CD4-positive, alpha-beta T cell treated with Interferon gamma for 1 hour (primary cell): ENCODE data around the gene FANCE.

Source experiments
- DNase-seq: peaks from one replicate; pipeline ENCODE4 v3.0.0-alpha.2; 2020

The FANCE gene

DNA sequence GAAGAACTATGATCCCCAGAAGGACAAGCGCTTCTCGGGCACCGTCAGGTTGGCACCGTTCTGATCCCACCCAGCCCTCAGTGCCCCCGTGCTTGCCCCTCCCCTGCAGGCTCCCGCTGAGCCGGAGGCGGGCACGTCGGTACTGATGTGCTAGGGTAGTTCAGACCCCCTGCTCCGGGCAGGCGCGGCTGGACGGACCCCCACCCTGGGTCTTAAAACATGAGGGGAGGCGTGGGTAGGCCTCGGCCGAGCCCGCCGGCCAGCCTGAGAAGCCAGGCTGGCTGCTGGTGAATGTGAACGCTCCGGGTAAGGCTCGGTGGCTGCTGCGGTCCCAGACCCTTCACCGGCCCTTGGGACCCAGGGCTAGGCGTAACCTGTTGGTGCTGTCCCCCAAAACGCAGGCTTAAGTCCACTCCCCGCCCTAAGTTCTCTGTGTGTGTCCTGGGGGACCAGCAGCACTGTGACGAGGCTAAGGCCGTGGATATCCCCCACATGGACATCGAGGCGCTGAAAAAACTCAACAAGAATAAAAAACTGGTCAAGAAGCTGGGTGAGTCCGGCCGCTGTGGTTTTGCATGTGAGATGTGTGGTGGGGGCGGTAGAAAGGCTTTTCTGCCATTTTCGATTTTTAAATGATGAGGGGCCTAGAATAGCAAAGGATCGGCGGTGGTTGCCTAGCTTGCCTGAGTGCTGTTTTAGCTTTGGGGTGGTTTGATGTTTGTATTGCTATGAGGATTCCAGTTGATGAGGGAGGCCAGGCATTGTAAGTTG is 17.0 kb downstream of the FANCE start:
- no peak for DNase-seq

DNA sequence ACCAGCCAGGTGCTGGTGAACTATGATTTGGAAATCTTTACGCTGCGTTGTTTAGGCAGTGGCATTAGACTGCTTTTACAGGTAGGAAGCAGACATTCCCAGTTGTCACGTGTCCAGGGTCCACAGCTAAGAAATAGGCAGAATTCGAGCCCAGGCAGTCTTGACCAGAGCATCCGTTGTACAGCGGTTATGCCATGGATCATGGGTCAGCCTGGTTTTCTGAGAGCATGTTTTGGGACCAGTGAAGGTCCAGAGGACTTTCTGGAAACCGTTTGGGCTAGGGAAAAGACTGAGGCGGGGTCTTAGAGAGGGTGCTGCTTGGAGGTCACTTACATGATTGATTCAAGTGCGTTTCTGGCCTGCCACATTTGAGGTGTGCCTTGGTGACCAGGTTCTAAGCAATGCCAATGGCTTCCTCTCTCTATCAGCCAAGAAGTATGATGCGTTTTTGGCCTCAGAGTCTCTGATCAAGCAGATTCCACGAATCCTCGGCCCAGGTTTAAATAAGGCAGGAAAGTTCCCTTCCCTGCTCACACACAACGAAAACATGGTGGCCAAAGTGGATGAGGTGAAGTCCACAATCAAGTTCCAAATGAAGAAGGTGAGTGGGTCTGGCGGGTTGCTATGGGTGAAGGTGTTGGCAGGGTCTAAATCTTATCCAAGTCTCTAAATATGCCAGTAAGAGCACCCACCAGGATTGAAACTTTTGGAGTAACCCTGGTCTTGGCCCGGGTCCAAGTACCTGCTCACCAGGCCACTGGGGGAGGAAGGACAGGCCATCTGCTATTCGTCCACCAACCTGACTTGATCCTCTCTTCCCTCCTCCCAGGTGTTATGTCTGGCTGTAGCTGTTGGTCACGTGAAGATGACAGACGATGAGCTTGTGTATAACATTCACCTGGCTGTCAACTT is 17.9 kb downstream of the FANCE start:
- no peak for DNase-seq

DNA sequence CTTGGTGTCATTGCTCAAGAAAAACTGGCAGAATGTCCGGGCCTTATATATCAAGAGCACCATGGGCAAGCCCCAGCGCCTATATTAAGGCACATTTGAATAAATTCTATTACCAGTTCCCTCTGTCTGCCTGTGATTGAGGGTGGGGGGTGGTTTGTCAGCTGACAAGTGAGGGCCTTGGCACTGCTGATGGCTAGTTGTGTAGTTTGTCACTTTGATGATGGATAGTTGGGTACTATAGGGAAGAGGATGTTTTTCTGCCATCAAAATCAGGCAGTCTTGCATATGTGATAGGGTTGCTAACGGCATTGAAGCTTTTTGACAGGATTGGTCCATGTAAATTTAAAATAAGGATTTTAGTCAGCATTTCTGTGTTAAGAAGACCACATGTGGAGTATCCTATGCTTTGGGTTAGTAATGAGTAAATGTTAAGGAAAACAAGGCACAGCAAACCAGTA is 18.6 kb downstream of the FANCE start:
- no peak for DNase-seq

DNA sequence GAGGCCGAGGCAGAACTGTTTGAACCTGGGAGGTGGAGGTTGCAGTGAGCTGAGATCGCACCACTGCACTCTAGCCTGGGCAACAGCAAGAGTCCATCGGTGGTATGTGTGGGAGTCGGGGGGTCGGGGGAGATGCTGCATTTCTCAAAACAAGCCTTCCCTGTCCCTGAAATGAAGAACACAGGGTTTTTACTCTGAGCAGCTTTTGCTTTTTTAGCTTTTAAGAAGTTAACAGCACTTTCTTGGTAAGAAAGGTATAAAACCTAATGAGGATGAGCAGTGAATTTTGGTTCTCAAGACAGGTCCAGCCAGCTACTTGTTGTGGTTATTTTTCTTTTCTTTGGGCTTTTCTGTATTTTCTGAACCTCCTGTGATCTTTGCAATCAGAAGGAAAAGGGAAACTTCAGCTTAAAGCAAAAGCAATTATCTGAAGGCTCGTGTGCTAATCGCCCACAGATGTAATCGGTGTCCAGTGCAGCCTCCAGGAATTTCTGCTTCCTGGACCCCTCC is 19.8 kb downstream of the FANCE start:
- DNase-seq = no peak

DNA sequence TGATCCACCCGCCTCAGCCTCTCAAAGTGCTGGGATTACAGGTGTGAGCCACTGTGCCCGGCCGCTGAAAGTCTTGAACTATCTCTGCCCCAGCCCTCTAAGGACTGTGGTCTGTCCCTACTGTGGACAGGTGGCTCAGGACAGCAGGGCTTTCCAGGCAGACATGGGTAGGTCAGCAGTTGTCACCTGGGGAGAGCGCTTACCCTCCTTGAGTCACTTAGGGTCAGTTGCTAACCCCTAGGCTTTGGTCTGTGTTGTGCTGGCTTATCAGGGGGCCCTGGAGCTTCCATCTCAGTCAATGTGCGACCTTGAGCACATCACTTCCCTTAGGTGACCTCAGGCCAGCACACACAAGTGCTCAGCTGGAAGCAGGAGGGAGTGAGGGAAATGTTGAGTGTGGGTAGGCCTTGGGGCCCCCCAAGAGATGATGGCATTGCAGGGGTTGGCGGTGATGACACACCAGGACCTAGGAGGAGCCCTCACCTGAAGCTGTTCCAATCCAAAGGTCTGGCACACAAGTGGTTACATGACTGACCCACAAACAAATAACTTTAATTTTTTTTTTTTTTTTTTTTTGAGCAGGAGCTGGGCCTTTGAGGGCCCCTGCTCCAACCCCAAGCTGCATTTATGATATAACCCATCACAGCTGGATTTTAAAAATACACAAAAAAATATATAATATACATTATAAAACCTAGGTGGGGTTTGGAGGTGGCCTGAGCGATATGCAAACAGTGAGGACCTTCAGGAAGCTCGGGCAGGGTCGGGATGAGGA is 21.1 kb downstream of the FANCE start:
- no peak for DNase-seq

DNA sequence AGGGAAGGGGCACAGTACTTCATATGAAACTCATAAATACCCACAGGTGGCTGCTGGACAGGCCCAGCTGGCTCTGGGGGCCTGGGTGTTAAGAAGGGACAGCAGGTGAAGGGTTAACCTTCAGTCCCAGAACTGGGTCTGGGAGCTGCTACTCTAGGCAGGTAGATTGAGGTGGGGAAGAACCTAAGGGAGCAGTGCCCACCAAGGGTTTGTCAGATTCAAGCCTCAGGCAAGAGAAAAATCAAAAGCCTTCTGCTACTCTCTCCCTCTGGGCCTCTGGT is 21.7 kb downstream of the FANCE start:
- no peak for DNase-seq

DNA sequence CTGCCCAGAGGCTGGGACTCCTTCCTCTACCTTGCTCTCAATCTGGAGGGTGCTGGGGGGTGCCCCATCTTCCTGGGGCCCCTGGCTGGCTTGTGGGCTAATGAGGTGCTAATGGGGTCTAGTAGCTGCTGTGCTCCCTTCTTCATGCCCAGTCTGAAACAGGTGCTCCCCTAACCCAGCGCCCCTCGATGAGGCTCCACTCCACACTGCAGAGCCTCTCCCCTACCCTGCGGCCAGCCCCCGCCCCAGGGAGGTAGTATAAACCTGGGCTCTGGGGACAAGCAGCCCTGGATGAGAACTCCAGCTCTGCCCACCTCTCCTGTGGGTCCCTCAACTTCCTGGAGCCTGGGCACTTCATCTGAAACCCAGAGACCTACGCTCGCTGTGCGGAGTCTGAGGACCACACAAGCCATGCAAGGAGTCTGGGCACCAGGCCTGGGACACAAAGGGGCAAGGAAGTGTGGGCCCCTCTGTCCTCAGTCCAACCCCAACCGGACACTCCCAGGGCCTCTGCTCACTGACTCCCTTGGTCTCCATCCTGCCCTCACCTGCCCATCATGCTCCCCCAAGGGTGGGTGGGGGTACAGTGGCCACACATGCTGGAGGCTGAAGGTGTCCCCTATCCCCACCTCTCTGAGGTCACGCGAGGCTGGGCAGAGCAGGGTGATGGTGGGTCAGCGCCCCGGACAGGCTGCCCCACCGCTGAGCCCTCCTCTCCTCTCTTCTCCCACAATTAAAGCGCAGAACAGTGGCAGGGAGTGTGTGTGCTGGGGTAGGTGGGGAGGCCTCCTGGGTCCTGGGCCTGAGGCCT is 22.2 kb downstream of the FANCE start:
- DNase-seq = no peak

DNA sequence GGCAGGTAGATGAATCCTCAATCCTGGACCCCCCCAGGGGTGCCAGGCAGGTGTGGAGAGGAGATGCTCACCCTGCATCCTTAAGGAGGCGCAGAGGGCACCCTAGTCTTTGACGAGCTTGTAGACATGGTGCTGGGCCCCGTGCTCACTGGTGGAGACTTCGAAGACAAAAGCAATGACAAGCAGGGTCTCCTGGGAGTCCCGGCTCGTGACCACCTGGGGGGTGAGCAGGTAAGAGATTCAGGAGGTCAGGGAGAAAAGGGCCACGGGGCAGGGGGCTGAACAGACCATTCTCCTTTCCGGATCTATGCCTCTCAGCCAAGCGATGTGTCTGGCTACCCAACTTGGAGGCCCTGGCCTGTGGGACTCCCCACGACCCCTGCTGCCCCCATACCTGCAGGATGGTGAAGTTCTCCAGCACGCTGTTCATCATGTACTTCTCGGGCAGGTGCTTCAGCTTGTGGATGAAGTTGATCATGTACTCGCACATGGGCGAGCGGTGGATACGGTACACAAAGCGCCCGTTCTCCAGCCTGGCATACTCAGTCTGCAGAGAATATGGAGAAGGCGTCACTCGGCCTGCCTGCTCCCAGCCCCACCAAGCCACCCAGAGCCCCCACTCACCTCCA is 22.9 kb downstream of the FANCE start:
- no peak for DNase-seq

DNA sequence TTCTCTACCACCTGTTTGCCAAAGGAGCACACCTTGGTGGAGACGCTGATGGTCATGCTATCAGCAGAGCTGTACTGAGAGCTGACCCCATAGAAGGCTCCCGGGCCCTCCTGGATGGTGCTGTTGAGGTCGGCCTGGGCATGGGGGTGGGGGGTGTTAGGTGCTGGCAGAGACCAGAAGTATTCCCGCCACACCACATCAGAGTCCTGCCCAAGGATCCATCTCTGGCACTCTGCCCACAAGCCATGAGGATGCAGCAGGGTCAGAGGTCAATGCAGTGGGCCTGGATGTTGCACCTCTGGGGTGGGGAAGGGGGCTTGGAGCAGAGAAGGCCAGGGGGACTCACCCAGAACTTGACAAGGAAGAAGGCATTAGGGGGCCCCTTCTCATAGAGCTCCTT is 23.4 kb downstream of the FANCE start:
- no peak for DNase-seq

DNA sequence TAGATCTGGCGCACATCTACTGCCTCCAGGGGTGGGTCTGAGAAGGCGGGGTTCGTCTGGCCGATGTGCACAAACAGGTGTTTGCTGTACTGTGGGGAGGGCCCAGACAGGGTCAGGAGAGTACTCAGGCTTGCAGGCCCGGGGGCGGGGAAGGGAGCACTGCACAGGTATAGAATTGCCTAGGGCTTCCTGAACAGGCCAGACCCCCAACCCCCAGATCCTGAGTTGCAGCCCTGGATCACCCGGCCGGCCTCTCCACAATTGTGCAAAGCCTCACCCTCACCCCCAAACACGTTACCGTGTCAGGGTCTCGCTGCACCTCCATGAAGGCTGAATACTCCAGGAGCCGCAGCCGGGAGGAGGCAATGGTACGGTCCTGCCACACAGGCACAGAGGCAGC is 23.9 kb downstream of the FANCE start:
- DNase-seq = no peak

DNA sequence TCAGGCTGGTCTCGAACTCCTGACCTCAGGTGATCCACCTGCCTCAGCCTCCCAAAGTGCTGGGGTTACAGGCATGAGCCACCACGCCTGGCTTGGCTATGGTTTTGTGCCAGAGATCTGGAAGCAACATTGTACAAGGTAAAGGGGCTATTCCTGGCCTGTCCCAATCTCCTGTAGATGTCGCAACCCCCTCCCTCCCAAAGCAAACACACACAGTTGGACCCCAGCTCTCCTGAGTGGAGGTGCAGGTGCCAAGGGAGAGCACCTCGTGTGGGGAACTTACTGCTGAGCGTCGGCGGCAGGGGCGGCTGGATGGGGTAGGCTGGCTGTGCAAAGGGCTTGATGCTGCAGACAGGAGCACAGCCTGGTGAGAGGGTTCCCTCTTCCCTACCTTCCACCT is 24.9 kb downstream of the FANCE start:
- DNase-seq = no peak

DNA sequence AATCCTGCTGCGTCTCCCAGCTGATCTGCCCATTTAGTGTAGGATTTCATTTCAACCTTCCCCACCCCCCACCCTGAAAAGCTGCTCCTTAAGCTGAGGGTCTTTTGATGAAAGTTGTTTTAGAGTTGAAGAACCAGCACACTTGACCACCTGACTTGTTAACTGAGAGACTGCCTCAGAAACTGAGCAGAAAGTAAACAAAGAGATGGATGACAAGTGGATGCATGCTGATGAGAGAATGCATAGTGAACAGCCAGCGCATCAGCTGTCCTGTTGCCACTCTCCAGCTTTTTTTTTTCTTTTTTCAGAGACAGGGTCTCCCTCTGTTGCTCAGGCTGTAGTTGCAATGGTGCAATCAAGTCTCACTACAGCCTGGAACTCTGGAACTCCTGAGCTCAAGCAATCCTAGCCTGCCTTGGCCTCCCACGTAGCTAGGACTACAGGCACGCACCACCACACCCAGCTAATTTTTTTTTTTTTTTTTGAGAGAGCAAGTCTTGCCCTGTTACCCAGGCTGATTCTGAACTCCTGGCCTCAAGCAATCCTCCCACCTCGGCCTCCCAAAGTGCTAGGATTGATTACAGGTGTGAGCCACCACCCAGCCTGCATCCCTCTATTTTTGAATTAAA is 25.5 kb downstream of the FANCE start:
- no peak for DNase-seq

DNA sequence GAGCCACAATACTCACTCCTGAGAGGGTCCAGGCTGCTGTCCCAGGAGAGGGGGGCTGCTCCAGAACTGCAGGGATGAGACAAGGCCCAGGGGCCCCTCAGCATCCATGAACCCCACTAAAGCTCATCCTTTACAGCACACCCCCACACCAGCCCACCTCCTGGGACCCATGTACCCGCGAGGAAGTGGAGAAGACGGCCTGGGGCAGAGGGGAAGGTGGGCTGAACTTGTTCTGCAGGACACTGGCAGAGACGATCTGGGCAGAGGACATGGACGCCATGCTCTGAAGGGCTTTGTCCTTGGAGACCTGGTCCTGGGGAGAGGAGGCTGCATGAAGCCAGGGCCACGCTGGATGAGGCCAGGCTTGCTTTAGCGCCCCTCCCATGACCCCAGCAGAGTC is 26.1 kb downstream of the FANCE start:
- DNase-seq = no peak

DNA sequence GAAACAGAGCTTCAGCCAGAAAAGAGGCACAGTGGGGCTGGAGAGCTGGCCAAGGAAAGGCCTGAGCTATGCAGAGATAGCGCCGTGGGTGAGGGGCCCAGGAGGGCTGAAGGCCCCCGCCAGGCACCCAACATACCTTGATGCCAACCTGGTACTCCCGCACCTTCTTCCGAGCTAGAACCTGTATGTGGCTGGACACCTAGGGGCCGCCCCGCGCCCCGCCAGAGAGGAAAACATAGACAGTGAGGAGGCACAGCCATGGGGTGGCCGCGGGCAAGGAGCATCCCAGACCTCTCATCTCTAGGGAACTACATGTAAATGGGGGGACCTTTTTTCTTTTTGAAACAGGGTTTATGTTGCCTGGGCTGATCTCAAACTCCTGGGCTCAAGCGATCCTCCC is 28.0 kb downstream of the FANCE start:
- DNase-seq = no peak

DNA sequence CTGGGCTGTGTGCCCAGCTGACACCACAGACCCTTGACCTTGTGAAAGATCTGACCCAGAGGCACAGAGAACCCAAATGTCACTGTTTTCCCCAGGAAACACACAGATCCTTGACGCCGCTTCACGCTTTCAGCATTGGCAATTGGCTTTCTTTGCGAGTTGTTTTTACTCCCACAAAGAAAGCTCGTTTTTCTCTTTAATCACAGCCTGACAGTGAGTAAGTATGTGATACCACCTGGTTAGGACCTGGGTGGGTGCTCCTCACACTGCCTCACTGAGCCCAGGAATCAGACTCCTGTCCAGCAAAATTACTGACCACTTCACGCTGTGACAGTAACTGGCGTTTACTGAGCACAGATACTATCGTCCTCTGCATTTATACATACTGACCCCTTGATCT is 29.1 kb downstream of the FANCE start:
- no peak for DNase-seq

DNA sequence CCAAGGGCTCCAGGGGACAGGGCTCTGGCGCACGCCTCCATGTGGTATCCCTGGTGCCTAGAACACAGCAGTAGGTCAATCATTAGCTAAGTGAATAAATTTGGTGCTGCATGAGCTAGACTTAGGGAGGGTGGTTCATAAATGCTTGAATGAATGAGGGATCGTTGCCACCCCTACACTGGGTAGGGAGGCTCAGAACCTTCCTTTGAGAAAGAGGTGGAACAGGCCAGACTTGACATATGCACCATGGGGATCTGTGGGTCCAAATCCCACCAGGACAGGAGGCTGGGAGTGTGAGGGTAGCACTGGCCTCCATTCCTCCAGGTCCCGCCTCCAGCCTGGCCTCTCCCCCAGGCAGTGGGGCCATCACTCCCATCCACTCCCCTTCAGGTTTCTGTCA is 30.9 kb downstream of the FANCE start:
- DNase-seq = no peak

DNA sequence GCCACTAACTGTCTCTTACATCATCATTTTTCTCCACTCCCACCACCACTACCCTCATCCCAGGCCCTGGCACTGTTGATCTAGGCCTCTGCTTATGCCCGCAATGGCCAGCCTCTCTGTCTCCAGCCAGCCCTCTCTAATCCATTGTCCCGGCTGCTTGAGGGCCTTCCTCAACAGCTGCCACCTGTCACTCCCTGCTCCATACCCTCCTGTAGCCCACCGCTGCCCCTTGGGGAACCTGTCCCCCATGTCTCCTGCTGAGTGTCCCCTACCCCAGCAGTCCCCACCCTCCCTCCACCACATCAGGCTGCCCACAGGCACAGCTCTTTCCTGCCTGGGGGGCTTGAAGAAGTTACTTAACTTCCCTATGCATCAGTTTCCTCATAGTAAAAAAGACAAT is 31.4 kb downstream of the FANCE start:
- no peak for DNase-seq

DNA sequence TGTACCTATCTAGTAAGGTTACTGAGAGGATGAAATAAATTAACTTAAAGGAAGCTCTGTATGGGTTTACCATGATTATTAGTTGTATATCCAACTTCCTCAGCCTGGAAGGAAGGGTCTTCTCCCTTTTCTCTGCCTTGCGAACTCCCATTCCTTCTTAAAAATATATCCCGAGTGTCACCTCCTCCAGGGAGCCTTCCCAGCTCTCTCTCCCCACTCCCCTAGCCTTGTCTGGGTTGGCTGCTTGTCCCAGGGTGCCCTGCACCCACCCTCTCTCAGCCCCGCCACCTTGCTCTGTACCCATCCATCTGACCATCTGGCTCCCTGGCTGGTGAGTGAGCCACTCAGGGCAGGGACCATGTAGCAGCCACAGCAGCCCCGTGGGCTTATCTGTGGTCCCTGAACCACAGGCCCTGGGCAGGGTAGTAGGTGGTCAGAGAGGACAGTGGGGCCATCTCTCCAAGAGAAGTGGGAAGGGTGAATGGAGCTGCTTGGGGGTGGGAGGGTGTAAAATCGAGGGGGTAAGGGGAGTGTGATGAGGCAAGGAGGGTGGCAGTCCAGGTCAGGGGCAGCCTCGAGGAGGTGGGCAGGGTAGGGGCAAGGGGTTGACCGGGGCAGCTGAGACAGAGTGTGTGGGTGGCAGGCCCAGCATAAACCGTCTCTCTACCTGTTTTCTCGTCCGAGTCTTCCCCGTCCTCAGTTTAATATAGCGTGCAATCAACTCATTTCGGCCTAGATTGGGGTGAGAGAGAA is 31.9 kb downstream of the FANCE start:
- no peak for DNase-seq

DNA sequence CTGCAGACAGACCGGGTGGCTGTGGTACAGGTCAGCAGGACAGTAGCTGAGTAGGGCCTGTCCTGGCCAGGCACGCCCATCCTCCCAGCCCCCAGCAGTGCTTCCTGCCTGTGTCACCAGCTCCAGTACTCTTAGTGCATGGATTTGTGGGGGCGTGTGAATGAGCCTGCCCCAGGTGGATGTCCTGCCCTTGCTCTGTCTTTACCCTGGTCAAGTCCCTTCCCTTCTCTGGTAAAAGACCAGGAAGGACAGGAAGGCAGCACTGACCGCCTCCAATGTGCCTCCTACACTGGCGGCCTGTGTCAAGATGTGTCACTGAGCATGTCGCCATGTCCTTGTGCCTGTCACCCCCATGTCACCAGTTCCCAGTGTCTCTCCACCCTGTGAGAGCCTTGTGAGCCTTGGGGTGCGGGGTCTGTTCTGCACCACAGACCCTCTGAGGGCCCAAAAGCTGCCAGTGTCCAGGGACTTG is 32.8 kb downstream of the FANCE start:
- no peak for DNase-seq

DNA sequence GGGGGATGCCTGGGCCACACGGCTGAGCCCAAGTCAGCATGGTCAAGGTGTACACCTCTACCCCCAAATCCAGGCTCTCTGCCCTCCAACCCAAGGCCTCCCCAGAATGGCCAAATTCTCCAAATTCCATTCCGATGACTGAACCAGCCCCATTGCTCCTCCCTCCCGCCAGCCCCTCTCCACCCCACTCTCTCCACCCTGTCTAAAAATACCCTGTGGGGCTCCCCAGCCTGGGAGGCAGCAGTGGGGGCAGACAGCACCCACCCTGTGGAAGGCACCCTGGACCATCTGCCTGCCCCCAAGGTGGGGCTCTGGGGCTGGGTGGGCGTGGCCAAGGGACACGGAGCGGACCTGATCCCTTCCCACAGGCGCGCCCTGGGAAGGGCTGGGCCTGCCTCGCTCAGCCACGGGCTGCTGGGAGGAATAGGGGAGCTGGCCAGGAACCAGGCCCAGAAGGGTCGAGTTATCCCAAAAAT is 33.3 kb downstream of the FANCE start:
- DNase-seq = no peak
